Astrocyte (in vitro differentiated cells and primary cell): ENCODE data around the gene MAP3K20. TPM values are rescaled to one million over a fixed set of nuclear protein-coding genes. Genes with fewer than 3 reads are reported as not detected.

ENCODE experiments used
- DNase-seq: peaks from one replicate; pipeline ENCODE4 v3.0.0-alpha.2; 2010; ENCODE audit warnings: low read depth
- FAIRE-seq: peaks from 2 replicates; lab custom pipeline; 2011; peaks lifted over from hg19 to GRCh38; lab: Jason Lieb, UNC
- H2AFZ ChIP-seq: 2 replicates; pipeline ENCODE4 v1.6.0; 2012; ENCODE audit warnings: low read depth, low read length, inconsistent platforms
- H3K27ac ChIP-seq: 2 replicates; pipeline ENCODE4 v1.5.1; 2011; ENCODE audit warnings: low read depth, low read length, inconsistent platforms
- H3K27me3 ChIP-seq: 2 replicates; pipeline ENCODE4 v1.6.0; 2011; ENCODE audit warnings: low read length, inconsistent platforms; ENCODE audit not compliant: insufficient read depth
- H3K36me3 ChIP-seq: 2 replicates; pipeline ENCODE4 v1.5.1; 2011; ENCODE audit warnings: low read length, inconsistent platforms; ENCODE audit not compliant: insufficient read depth
- H3K4me1 ChIP-seq: 2 replicates; pipeline ENCODE4 v1.5.1; 2011; ENCODE audit warnings: low read length, inconsistent platforms; ENCODE audit not compliant: insufficient read depth
- H3K4me2 ChIP-seq: 2 replicates; pipeline ENCODE4 v1.6.0; 2012; ENCODE audit warnings: low read length, inconsistent platforms
- H3K4me3 ChIP-seq: 2 replicates; pipeline ENCODE4 v1.5.1; 2011; ENCODE audit warnings: low read depth, mild to moderate bottlenecking, low read length, inconsistent platforms; ENCODE audit not compliant: insufficient read depth
- H3K79me2 ChIP-seq: 2 replicates; pipeline ENCODE4 v1.6.0; 2012; ENCODE audit warnings: mild to moderate bottlenecking, low read length, inconsistent platforms; ENCODE audit not compliant: insufficient read depth
- H3K9ac ChIP-seq: 2 replicates; pipeline ENCODE4 v1.6.0; 2012; ENCODE audit warnings: mild to moderate bottlenecking, low read length, inconsistent platforms
- H3K9me3 ChIP-seq: 2 replicates; pipeline ENCODE4 v1.5.1; 2012; ENCODE audit warnings: low read depth, mild to moderate bottlenecking, low read length, inconsistent platforms; ENCODE audit not compliant: insufficient read depth
- H4K20me1 ChIP-seq: 2 replicates; pipeline ENCODE4 v1.6.0; 2012; ENCODE audit warnings: low read length, inconsistent platforms; ENCODE audit not compliant: insufficient read depth
- H3K27ac Mint-ChIP-seq: one replicate; pipeline ENCODE4 v1.8.0; 2021; ENCODE audit warnings: mild to moderate bottlenecking, mixed read lengths; ENCODE audit not compliant: unreplicated experiment
- H3K27me3 Mint-ChIP-seq: one replicate; pipeline ENCODE4 v1.8.0; 2021; ENCODE audit warnings: low read depth, mixed read lengths; ENCODE audit not compliant: unreplicated experiment
- H3K36me3 Mint-ChIP-seq: one replicate; pipeline ENCODE4 v1.8.0; 2021; ENCODE audit warnings: low read depth, mixed read lengths; ENCODE audit not compliant: unreplicated experiment
- H3K4me1 Mint-ChIP-seq: one replicate; pipeline ENCODE4 v1.8.0; 2021; ENCODE audit warnings: low read depth, mixed read lengths; ENCODE audit not compliant: unreplicated experiment
- H3K4me3 Mint-ChIP-seq: one replicate; pipeline ENCODE4 v1.8.0; 2021; ENCODE audit warnings: mild to moderate bottlenecking, moderate library complexity, mixed read lengths; ENCODE audit not compliant: unreplicated experiment
- H3K9me3 Mint-ChIP-seq: one replicate; pipeline ENCODE4 v1.8.0; 2021; ENCODE audit warnings: mild to moderate bottlenecking, mixed read lengths; ENCODE audit not compliant: unreplicated experiment
- CTCF ChIP-seq: IDR thresholded peaks from 2 replicates; pipeline ENCODE4 v1.5.1; 2011; ENCODE audit warnings: low read depth, mild to moderate bottlenecking, inconsistent platforms, low read length, moderate library complexity; ENCODE audit not compliant: insufficient read depth
- EZH2 ChIP-seq: IDR thresholded peaks from 2 replicates; pipeline ENCODE4 v1.6.1; 2012; ENCODE audit warnings: mild to moderate bottlenecking, low read length, inconsistent platforms; ENCODE audit not compliant: insufficient read depth
- total RNA-seq: library from RNA; stranded (reverse); gene quantifications from 2 replicates; pipeline ENCODE4 v1.2.1, GENCODE V29; 2021

MAP3K20 gene
- total RNA-seq, 1 donor from 2014 or later, result 42.4 TPM

- Histone ChIP-seq H3K27ac (no peak overlapping the region), H3K4me1 (peaks cover 3% of the 10 kb centered on the region), H3K4me3 (no peak overlapping the region), H3K4me2 (no peak overlapping the region), H3K36me3 (no peaks in the 10 kb centered on the region), H3K79me2 (no peaks in the 10 kb centered on the region), H4K20me1 (no peaks in the 10 kb centered on the region), H3K27me3 (no peaks in the 10 kb centered on the region), H2AFZ (no peak overlapping the region), H3K9me3 (no peaks in the 10 kb centered on the region), H3K9ac (no peak overlapping the region)
- no peak overlapping the region for H3K27ac Mint-ChIP-seq
- H3K36me3 Mint-ChIP-seq, result no peaks in the 10 kb centered on the region
- no peak for DNase-seq
- no peak overlapping the region for H3K4me3 Mint-ChIP-seq
- H3K9me3 Mint-ChIP-seq, result peaks cover 3% of the 10 kb centered on the region
- no peak for FAIRE-seq
- TF ChIP-seq EZH2 (no peak), CTCF (no peak)
- H3K27me3 Mint-ChIP-seq, result no peaks in the 10 kb centered on the region
- no peaks in the 10 kb centered on the region for H3K4me1 Mint-ChIP-seq
These were observed 210.6 kb downstream of the MAP3K20 start for GRCh38 chr2:173286153-173286809.

GRCh38 chr2:173287594-173287993 lies 211.9 kb downstream of the MAP3K20 start:
- Histone ChIP-seq H3K9me3 (no peaks in the 10 kb centered on the region), H3K27ac (no peak overlapping the region), H3K36me3 (no peaks in the 10 kb centered on the region), H2AFZ (no peak overlapping the region), H4K20me1 (no peaks in the 10 kb centered on the region), H3K9ac (no peak overlapping the region), H3K4me2 (no peak overlapping the region), H3K4me1 (peaks cover 3% of the 10 kb centered on the region), H3K27me3 (no peaks in the 10 kb centered on the region), H3K79me2 (no peaks in the 10 kb centered on the region), H3K4me3 (no peak overlapping the region)
- H3K27me3 Mint-ChIP-seq, result no peaks in the 10 kb centered on the region
- H3K36me3 Mint-ChIP-seq, result no peaks in the 10 kb centered on the region
- no peak for FAIRE-seq
- no peak for DNase-seq
- H3K4me1 Mint-ChIP-seq, result no peaks in the 10 kb centered on the region
- H3K9me3 Mint-ChIP-seq, result peaks cover 3% of the 10 kb centered on the region
- H3K27ac Mint-ChIP-seq, result no peak overlapping the region
- no peak overlapping the region for H3K4me3 Mint-ChIP-seq
- TF ChIP-seq CTCF (no peak), EZH2 (no peak)

- Histone ChIP-seq H3K4me1 (peaks cover 3% of the 10 kb centered on the region), H3K36me3 (no peaks in the 10 kb centered on the region), H3K4me3 (no peak overlapping the region), H3K9me3 (no peaks in the 10 kb centered on the region), H3K9ac (no peak overlapping the region), H3K79me2 (no peaks in the 10 kb centered on the region), H3K27me3 (no peaks in the 10 kb centered on the region), H3K4me2 (peak overlapping the region; percentile 1), H4K20me1 (no peaks in the 10 kb centered on the region), H3K27ac (peak overlapping the region; percentile 43), H2AFZ (no peak overlapping the region)
- H3K4me1 Mint-ChIP-seq, result no peaks in the 10 kb centered on the region
- no peaks in the 10 kb centered on the region for H3K27me3 Mint-ChIP-seq
- no peak overlapping the region for H3K4me3 Mint-ChIP-seq
- no peaks in the 10 kb centered on the region for H3K36me3 Mint-ChIP-seq
- FAIRE-seq (peak; percentile 20), DNase-seq (peak; percentile 77)
- no peak overlapping the region for H3K27ac Mint-ChIP-seq
- TF ChIP-seq CTCF (no peak), EZH2 (no peak)
- H3K9me3 Mint-ChIP-seq, result peaks cover 3% of the 10 kb centered on the region
These were observed 212.9 kb downstream of the MAP3K20 start for GRCh38 chr2:173288561-173288960.
